ENCODE measurements around the gene MGAT4A. TPM values are rescaled to one million over a fixed set of nuclear protein-coding genes. Genes with fewer than 3 reads are reported as not detected.

MGAT4A gene
- total and polyA plus RNA-seq, 2 experiments from 2014 or later, result 4.4 to 5.6 TPM

DNA sequence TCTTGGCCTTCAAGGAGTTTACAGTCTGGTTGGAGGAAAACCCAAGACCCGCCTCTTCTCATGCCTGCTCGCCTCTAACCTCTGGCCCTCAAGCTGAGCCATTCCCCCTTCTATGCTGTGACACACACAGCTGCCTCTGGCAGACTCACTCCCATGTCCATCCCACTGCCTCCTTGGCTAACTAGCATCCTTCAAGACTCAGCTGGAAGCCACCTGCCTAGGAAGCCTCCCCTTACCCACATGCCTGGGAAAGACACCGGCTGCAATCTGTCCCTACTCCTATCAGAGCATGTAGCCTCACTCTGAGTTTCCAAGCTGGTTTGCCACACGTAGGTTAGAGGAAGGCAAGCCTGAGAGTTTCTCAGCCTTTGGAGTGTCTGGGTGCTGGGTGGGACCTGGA lies 6.9 kb upstream of the MGAT4A start:
- H3K4me3 ChIP-seq, result no peak overlapping the region
- Mint-ChIP-seq H3K27ac (no peak overlapping the region), H3K4me1 (no peaks in the 10 kb centered on the region), H3K36me3 (ENCODE audit: low read depth) (no peaks in the 10 kb centered on the region), H3K4me3 (no peak overlapping the region), H3K9me3 (no peaks in the 10 kb centered on the region), H3K27me3 (ENCODE audit: insufficient read depth, low read depth, poor library complexity) (peaks cover 10% of the 10 kb centered on the region)
- H3K4me1 ChIP-seq (ENCODE audit: insufficient read depth), result no peaks in the 10 kb centered on the region
- H3K27ac ChIP-seq (ENCODE audit: low read depth), result no peak overlapping the region
- DNase-seq (ENCODE audit: low spot score), result no peak
- no peaks in the 10 kb centered on the region for H3K9me2 ChIP-seq (ENCODE audit: insufficient read depth)
- no peaks in the 10 kb centered on the region for H4K20me1 ChIP-seq (replicated peaks; ENCODE audit: insufficient read depth)
- no peak for TF ChIP-seq STAT1 (IDR thresholded peaks at IDR 0.05; ENCODE audit: unreplicated experiment)
- no peak overlapping the region for H3K4me2 ChIP-seq
- no peaks in the 10 kb centered on the region for H3F3A ChIP-seq (replicated peaks; ENCODE audit: low read depth)
- no peak for ATAC-seq
- no peak overlapping the region for H2AFZ ChIP-seq
- H3K79me2 ChIP-seq (replicated peaks; ENCODE audit: insufficient read depth), result no peaks in the 10 kb centered on the region
- H3K36me3 ChIP-seq (ENCODE audit: insufficient read depth), result no peaks in the 10 kb centered on the region
- H3K27me3 ChIP-seq (ENCODE audit: insufficient read depth), result peaks cover 12% of the 10 kb centered on the region

DNA sequence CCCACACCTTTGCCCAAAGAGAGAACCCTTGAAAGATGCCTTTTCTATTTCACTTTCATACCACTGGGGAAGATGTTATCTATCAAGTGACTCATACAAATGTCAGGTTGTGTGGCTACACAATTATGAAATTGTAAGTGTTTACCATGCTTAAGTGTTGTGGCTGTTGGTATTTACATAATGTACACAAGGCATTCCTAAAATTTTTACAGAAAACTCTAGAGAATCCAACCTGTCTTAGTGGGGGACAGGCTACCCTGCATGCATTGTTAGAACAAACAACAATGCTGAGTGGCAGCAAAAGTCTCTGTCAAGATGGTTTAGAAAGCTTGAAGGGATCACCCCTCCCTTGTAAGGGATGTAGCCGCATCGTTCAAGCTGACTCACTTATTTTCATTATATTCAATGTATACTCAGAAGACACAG lies 5.5 kb upstream of the MGAT4A start:
- Histone ChIP-seq H3K9me2 (ENCODE audit: insufficient read depth) (no peaks in the 10 kb centered on the region), H3K27ac (ENCODE audit: low read depth) (no peak overlapping the region), H2AFZ (no peak overlapping the region), H3K4me2 (no peak overlapping the region), H3K4me3 (no peak overlapping the region), H3K4me1 (ENCODE audit: insufficient read depth) (peaks cover 6% of the 10 kb centered on the region), H3K36me3 (ENCODE audit: insufficient read depth) (no peaks in the 10 kb centered on the region), H3K79me2 (replicated peaks; ENCODE audit: insufficient read depth) (no peaks in the 10 kb centered on the region), H4K20me1 (replicated peaks; ENCODE audit: insufficient read depth) (no peaks in the 10 kb centered on the region), H3K27me3 (ENCODE audit: insufficient read depth) (peaks cover 25% of the 10 kb centered on the region), H3F3A (replicated peaks; ENCODE audit: low read depth) (0 out of 2 replicates have a peak, but pooled peaks cover 2% of the 10 kb centered on the region)
- H3K36me3 Mint-ChIP-seq (ENCODE audit: low read depth), result no peaks in the 10 kb centered on the region; the same call in 2 of the 3 replicates
- peaks cover 4% of the 10 kb centered on the region; the same call in 2 of the 3 replicates for H3K4me1 Mint-ChIP-seq
- peaks cover 17% of the 10 kb centered on the region for H3K27me3 Mint-ChIP-seq (ENCODE audit: insufficient read depth, low read depth, poor library complexity)
- no peak for DNase-seq (ENCODE audit: low spot score)
- no peak overlapping the region for H3K4me3 Mint-ChIP-seq
- no peaks in the 10 kb centered on the region for H3K9me3 Mint-ChIP-seq
- no peak overlapping the region for H3K27ac Mint-ChIP-seq
- ATAC-seq, result no peak
- TF ChIP-seq STAT1 (IDR thresholded peaks at IDR 0.05; ENCODE audit: unreplicated experiment) (no peak), CREB1 (CRISPR knock-in tag; IDR thresholded peaks at IDR 0.05; ENCODE audit: low read depth) (no peak), NANOG (IDR thresholded peaks at IDR 0.05; ENCODE audit: borderline replicate concordance) (no peak), ZNF114 (CRISPR knock-in tag; IDR thresholded peaks at IDR 0.05) (no peak), EZH2 (IDR thresholded peaks at IDR 0.05; ENCODE audit: low read depth, unreplicated experiment) (no peak), JUNB (IDR thresholded peaks at IDR 0.05; ENCODE audit: unreplicated experiment) (no peak), EZH2phosphoT487 (IDR thresholded peaks at IDR 0.05; ENCODE audit: unreplicated experiment) (no peak), POLR2AphosphoS5 (IDR thresholded peaks at IDR 0.05; ENCODE audit: low read depth) (no peak)
- TF ChIP-seq, protein P1, sequence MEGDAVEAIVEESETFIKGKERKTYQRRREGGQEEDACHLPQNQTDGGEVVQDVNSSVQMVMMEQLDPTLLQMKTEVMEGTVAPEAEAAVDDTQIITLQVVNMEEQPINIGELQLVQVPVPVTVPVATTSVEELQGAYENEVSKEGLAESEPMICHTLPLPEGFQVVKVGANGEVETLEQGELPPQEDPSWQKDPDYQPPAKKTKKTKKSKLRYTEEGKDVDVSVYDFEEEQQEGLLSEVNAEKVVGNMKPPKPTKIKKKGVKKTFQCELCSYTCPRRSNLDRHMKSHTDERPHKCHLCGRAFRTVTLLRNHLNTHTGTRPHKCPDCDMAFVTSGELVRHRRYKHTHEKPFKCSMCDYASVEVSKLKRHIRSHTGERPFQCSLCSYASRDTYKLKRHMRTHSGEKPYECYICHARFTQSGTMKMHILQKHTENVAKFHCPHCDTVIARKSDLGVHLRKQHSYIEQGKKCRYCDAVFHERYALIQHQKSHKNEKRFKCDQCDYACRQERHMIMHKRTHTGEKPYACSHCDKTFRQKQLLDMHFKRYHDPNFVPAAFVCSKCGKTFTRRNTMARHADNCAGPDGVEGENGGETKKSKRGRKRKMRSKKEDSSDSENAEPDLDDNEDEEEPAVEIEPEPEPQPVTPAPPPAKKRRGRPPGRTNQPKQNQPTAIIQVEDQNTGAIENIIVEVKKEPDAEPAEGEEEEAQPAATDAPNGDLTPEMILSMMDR (conservative IDR thresholded peaks at IDR 0.05; ENCODE audit: low read depth in 2 of 2), result no peak
- TF ChIP-seq, protein P2, sequence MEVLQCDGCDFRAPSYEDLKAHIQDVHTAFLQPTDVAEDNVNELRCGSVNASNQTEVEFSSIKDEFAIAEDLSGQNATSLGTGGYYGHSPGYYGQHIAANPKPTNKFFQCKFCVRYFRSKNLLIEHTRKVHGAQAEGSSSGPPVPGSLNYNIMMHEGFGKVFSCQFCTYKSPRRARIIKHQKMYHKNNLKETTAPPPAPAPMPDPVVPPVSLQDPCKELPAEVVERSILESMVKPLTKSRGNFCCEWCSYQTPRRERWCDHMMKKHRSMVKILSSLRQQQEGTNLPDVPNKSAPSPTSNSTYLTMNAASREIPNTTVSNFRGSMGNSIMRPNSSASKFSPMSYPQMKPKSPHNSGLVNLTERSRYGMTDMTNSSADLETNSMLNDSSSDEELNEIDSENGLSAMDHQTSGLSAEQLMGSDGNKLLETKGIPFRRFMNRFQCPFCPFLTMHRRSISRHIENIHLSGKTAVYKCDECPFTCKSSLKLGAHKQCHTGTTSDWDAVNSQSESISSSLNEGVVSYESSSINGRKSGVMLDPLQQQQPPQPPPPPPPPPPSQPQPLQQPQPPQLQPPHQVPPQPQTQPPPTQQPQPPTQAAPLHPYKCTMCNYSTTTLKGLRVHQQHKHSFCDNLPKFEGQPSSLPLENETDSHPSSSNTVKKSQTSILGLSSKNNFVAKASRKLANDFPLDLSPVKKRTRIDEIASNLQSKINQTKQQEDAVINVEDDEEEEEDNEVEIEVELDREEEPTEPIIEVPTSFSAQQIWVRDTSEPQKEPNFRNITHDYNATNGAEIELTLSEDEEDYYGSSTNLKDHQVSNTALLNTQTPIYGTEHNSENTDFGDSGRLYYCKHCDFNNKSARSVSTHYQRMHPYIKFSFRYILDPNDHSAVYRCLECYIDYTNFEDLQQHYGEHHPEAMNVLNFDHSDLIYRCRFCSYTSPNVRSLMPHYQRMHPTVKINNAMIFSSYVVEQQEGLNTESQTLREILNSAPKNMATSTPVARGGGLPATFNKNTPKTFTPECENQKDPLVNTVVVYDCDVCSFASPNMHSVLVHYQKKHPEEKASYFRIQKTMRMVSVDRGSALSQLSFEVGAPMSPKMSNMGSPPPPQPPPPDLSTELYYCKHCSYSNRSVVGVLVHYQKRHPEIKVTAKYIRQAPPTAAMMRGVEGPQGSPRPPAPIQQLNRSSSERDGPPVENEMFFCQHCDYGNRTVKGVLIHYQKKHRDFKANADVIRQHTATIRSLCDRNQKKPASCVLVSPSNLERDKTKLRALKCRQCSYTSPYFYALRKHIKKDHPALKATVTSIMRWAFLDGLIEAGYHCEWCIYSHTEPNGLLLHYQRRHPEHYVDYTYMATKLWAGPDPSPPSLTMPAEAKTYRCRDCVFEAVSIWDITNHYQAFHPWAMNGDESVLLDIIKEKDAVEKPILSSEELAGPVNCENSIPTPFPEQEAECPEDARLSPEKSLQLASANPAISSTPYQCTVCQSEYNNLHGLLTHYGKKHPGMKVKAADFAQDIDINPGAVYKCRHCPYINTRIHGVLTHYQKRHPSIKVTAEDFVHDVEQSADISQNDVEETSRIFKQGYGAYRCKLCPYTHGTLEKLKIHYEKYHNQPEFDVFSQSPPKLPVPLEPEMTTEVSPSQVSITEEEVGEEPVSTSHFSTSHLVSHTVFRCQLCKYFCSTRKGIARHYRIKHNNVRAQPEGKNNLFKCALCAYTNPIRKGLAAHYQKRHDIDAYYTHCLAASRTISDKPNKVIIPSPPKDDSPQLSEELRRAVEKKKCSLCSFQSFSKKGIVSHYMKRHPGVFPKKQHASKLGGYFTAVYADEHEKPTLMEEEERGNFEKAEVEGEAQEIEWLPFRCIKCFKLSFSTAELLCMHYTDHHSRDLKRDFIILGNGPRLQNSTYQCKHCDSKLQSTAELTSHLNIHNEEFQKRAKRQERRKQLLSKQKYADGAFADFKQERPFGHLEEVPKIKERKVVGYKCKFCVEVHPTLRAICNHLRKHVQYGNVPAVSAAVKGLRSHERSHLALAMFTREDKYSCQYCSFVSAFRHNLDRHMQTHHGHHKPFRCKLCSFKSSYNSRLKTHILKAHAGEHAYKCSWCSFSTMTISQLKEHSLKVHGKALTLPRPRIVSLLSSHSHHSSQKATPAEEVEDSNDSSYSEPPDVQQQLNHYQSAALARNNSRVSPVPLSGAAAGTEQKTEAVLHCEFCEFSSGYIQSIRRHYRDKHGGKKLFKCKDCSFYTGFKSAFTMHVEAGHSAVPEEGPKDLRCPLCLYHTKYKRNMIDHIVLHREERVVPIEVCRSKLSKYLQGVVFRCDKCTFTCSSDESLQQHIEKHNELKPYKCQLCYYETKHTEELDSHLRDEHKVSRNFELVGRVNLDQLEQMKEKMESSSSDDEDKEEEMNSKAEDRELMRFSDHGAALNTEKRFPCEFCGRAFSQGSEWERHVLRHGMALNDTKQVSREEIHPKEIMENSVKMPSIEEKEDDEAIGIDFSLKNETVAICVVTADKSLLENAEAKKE (CRISPR knock-in tag; IDR thresholded peaks at IDR 0.05), result no peak
- TF ChIP-seq, protein P3, sequence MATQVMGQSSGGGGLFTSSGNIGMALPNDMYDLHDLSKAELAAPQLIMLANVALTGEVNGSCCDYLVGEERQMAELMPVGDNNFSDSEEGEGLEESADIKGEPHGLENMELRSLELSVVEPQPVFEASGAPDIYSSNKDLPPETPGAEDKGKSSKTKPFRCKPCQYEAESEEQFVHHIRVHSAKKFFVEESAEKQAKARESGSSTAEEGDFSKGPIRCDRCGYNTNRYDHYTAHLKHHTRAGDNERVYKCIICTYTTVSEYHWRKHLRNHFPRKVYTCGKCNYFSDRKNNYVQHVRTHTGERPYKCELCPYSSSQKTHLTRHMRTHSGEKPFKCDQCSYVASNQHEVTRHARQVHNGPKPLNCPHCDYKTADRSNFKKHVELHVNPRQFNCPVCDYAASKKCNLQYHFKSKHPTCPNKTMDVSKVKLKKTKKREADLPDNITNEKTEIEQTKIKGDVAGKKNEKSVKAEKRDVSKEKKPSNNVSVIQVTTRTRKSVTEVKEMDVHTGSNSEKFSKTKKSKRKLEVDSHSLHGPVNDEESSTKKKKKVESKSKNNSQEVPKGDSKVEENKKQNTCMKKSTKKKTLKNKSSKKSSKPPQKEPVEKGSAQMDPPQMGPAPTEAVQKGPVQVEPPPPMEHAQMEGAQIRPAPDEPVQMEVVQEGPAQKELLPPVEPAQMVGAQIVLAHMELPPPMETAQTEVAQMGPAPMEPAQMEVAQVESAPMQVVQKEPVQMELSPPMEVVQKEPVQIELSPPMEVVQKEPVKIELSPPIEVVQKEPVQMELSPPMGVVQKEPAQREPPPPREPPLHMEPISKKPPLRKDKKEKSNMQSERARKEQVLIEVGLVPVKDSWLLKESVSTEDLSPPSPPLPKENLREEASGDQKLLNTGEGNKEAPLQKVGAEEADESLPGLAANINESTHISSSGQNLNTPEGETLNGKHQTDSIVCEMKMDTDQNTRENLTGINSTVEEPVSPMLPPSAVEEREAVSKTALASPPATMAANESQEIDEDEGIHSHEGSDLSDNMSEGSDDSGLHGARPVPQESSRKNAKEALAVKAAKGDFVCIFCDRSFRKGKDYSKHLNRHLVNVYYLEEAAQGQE (IDR thresholded peaks at IDR 0.05; ENCODE audit: unreplicated experiment), result no peak

Measured in GM23338 (cell line).